Vagina (tissue), 2 donors: ENCODE measurements around the gene MSANTD1. TPM values are rescaled to one million over a fixed set of nuclear protein-coding genes. Genes with fewer than 3 reads are reported as not detected.

Experiments
- DNase-seq, 2 donors: peaks; one replicate each; pipeline ENCODE4 v3.0.0-alpha.2; 2017; ENCODE audit errors: extremely low spot score in 2 of 2
- H3K27ac ChIP-seq: fragments of 200-600 bp; sonication (generic); one replicate; pipeline ENCODE4 v1.5.1; 2019
- H3K27me3 ChIP-seq: fragments of 200-600 bp; sonication (generic); one replicate; pipeline ENCODE4 v1.5.1; 2019
- H3K36me3 ChIP-seq, 2 donors: fragments of 200-600 bp; sonication (generic); one replicate each; pipeline ENCODE4 v1.5.1; 2017 to 2019
- H3K4me1 ChIP-seq: fragments of 200-600 bp; sonication (generic); one replicate; pipeline ENCODE4 v1.5.1; 2019
- H3K4me3 ChIP-seq, 2 donors: fragments of 200-600 bp; sonication (generic); 1 replicate in 1 of 2; 2 replicates in 1 of 2; pipeline ENCODE4 v1.5.1; 2016 to 2019
- H3K9me3 ChIP-seq: fragments of 200-600 bp; sonication (generic); one replicate; pipeline ENCODE4 v1.5.1; 2019
- CTCF ChIP-seq, 3 experiments: fragments of 450-650 bp in 2 of 3; fragments of 200-600 bp in 1 of 3; sonication (generic) in 1 of 3; IDR thresholded peaks; one replicate each; pipeline ENCODE4 v1.5.1; 2017 to 2019; ENCODE audit warnings: antibody characterized with exemption in 3 of 3, mild to moderate bottlenecking in 2 of 3, moderate library complexity in 2 of 3
- POLR2A ChIP-seq, 2 donors: fragments of 450-650 bp; IDR thresholded peaks; one replicate each; pipeline ENCODE4 v1.6.1; 2017; ENCODE audit warnings: antibody characterized with exemption in 2 of 2, mild to moderate bottlenecking in 2 of 2, moderate library complexity in 2 of 2
- POLR2AphosphoS5 ChIP-seq, 2 donors: sonication (generic); formaldehyde crosslinking; IDR thresholded peaks; one replicate each; pipeline ENCODE4 v1.9.0; 2017; ENCODE audit warnings: antibody characterized with exemption in 2 of 2, mild to moderate bottlenecking in 2 of 2, low read depth in 1 of 2; ENCODE audit not compliant: insufficient read depth in 1 of 2
- intact Hi-C: fragments of 100-400 bp; cut with DNase I; formaldehyde crosslinking; loops from one replicate; pipeline ENCODE4 v1.15.1; 2023
- total RNA-seq: library from RNA; depleted of rRNA; stranded (reverse); fragments of >200 nt; gene quantifications from one replicate; pipeline ENCODE4 v1.2.3, GENCODE V29; 2016

Gene MSANTD1
- total RNA-seq, 1 donor from 2014 or later: 0.49 TPM

GRCh38 chr4:3252831-3253641, 4.1 kb downstream of the MSANTD1 start:
- Histone ChIP-seq H3K36me3 (no peaks in the 10 kb centered on the region), H3K4me1 (no peaks in the 10 kb centered on the region), H3K27ac (no peak overlapping the region), H3K4me3 (no peak overlapping the region), H3K9me3 (no peaks in the 10 kb centered on the region), H3K27me3 (no peaks in the 10 kb centered on the region)
- TF ChIP-seq POLR2A (IDR thresholded peaks at IDR 0.05) (no peak), POLR2AphosphoS5 (IDR thresholded peaks at IDR 0.05; ENCODE audit: insufficient read depth in 1 of 2, low read depth in 1 of 2) (no peak), CTCF (IDR thresholded peaks at IDR 0.05) (no peak)
- DNase-seq: no peak
- intact Hi-C loops: no loop called here

- Histone ChIP-seq H3K4me3 (no peak overlapping the region), H3K9me3 (no peaks in the 10 kb centered on the region), H3K27me3 (no peaks in the 10 kb centered on the region), H3K27ac (no peak overlapping the region), H3K36me3 (no peaks in the 10 kb centered on the region), H3K4me1 (no peaks in the 10 kb centered on the region)
- TF ChIP-seq POLR2A (IDR thresholded peaks at IDR 0.05) (no peak), POLR2AphosphoS5 (IDR thresholded peaks at IDR 0.05; ENCODE audit: insufficient read depth in 1 of 2, low read depth in 1 of 2) (no peak), CTCF (IDR thresholded peaks at IDR 0.05) (no peak)
- intact Hi-C loops: no loop called here
- no peak for DNase-seq
Measured at GRCh38 chr4:3253808-3254207, 4.8 kb downstream of the MSANTD1 start.

GRCh38 chr4:3254302-3255131, 5.6 kb downstream of the MSANTD1 start:
- H3K27ac ChIP-seq: no peak overlapping the region
- intact Hi-C loops: no loop called here
- DNase-seq: no peak

GRCh38 chr4:3255611-3256186, 6.7 kb downstream of the MSANTD1 start:
- intact Hi-C loops: no loop called here

More at GRCh38 chr4:3254302-3255131, 5.6 kb downstream of the MSANTD1 start:
- Histone ChIP-seq H3K4me1 (no peaks in the 10 kb centered on the region), H3K4me3 (no peak overlapping the region), H3K9me3 (no peaks in the 10 kb centered on the region), H3K27me3 (no peaks in the 10 kb centered on the region), H3K36me3 (no peaks in the 10 kb centered on the region)
- no peak for TF ChIP-seq POLR2AphosphoS5 (IDR thresholded peaks at IDR 0.05; ENCODE audit: insufficient read depth in 1 of 2, low read depth in 1 of 2)

More at GRCh38 chr4:3255611-3256186, 6.7 kb downstream of the MSANTD1 start:
- no peaks in the 10 kb centered on the region for H3K4me1 ChIP-seq
- no peak overlapping the region for H3K27ac ChIP-seq
- no peak overlapping the region for H3K4me3 ChIP-seq
- no peaks in the 10 kb centered on the region for H3K9me3 ChIP-seq
- no peaks in the 10 kb centered on the region for H3K36me3 ChIP-seq
- no peak for TF ChIP-seq POLR2AphosphoS5 (IDR thresholded peaks at IDR 0.05; ENCODE audit: insufficient read depth in 1 of 2, low read depth in 1 of 2)
- TF ChIP-seq CTCF (IDR thresholded peaks at IDR 0.05): no peak
- no peak for TF ChIP-seq POLR2A (IDR thresholded peaks at IDR 0.05)
- H3K27me3 ChIP-seq: no peaks in the 10 kb centered on the region
- DNase-seq: no peak
